Kidney glomerular epithelial cell (primary cell): ENCODE measurements around the gene IHH.
A peak's percentile ranks its signal among the peaks of the same experiment; 100 is the strongest.

Experiments
- DNase-seq: peaks from one replicate; lab custom pipeline; 2025; lab: John Stamatoyannopoulos, UW

Gene IHH

GRCh38 chr2:219037783-219038499 is 22.8 kb downstream of the IHH start:
- no peak for DNase-seq

GRCh38 chr2:219035942-219036341 is 24.8 kb downstream of the IHH start:
- no peak for DNase-seq

- no peak for DNase-seq
Observed at GRCh38 chr2:219034823-219035222, 25.9 kb downstream of the IHH start.

- no peak for DNase-seq
Observed at GRCh38 chr2:219032051-219032745, 28.5 kb downstream of the IHH start.

GRCh38 chr2:219031005-219031738 is 29.5 kb downstream of the IHH start:
- DNase-seq: no peak

- no peak for DNase-seq
Observed at GRCh38 chr2:219030177-219030940, 30.4 kb downstream of the IHH start.

- peak; percentile 68 for DNase-seq
Observed at GRCh38 chr2:219029829-219030165, 30.9 kb downstream of the IHH start.

GRCh38 chr2:219028996-219029828 is 31.5 kb downstream of the IHH start:
- DNase-seq: no peak

- no peak for DNase-seq
Observed at GRCh38 chr2:219028141-219028540, 32.6 kb downstream of the IHH start.

- no peak for DNase-seq
Observed at GRCh38 chr2:219027511-219028055, 33.1 kb downstream of the IHH start.

- DNase-seq: no peak
Observed at GRCh38 chr2:219026946-219027345, 33.8 kb downstream of the IHH start.

- no peak for DNase-seq
Observed at GRCh38 chr2:219025637-219026585, 34.8 kb downstream of the IHH start.

- no peak for DNase-seq
Observed at GRCh38 chr2:219024059-219024458, 36.7 kb downstream of the IHH start.

- DNase-seq: no peak
Observed at GRCh38 chr2:219023045-219023605, 37.6 kb downstream of the IHH start.

GRCh38 chr2:219022616-219023015 is 38.1 kb downstream of the IHH start:
- no peak for DNase-seq

GRCh38 chr2:219022041-219022440 is 38.7 kb downstream of the IHH start:
- DNase-seq: no peak

GRCh38 chr2:219021591-219021990 is 39.1 kb downstream of the IHH start:
- no peak for DNase-seq

GRCh38 chr2:219020604-219021365 is 39.9 kb downstream of the IHH start:
- no peak for DNase-seq

- no peak for DNase-seq
Observed at GRCh38 chr2:219019436-219019835, 41.3 kb downstream of the IHH start.
